H7 (cell line): ENCODE results near the gene EPB41. TPM values are rescaled to one million over a fixed set of nuclear protein-coding genes. Genes with fewer than 3 reads are reported as not detected.
"Not testable (repeated sequence)": the region's sequence is repeated elsewhere in the genome, so short reads cannot be mapped to it uniquely, and the experiment has no call there.

Source experiments
- DNase-seq: peaks from one replicate; pipeline ENCODE4 v3.0.0; 2012
- H3K27me3 ChIP-seq: 2 replicates; pipeline ENCODE4 v1.6.0; 2011; ENCODE audit warnings: mild to moderate bottlenecking, low read length; ENCODE audit not compliant: control insufficient read depth, insufficient read depth
- H3K36me3 ChIP-seq: replicated peaks from 2 replicates; pipeline ENCODE4 v1.5.1; 2011; ENCODE audit warnings: low read length; ENCODE audit not compliant: control insufficient read depth, insufficient read depth
- H3K4me3 ChIP-seq: 2 replicates; pipeline ENCODE4 v1.5.1; 2011; ENCODE audit warnings: low read depth, mild to moderate bottlenecking, control low read depth, low read length, moderate library complexity; ENCODE audit not compliant: insufficient read depth
- total RNA-seq: library from RNA; depleted of rRNA; stranded (reverse); fragments of >200 nt; shearing (Covaris generic); gene quantifications from 2 replicates; pipeline ENCODE4 v1.2.3, GENCODE V29; 2014

The EPB41 gene
- total RNA-seq, 1 experiment from 2014 or later, result 58.7 TPM

DNA sequence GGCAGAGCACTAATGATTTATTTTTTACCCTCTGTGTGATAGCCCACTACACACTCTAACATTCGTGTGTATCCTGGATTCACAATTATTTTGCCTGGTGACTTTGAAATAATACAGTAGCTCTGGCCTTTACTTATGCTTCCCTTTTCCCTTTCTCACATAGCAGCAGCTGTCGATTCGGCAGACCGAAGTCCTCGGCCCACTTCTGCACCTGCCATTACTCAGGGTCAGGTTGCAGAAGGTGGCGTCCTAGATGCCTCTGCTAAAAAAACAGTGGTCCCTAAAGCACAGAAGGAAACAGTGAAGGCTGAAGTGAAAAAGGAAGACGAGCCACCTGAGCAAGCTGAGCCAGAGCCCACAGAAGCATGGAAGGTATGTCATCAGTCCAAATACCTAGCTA lies 138.6 kb downstream of the EPB41 start:
- Histone ChIP-seq H3K4me3 (no peak overlapping the region), H3K36me3 (no peaks in the 10 kb centered on the region), H3K27me3 (no peaks in the 10 kb centered on the region)
- no peak for DNase-seq

DNA sequence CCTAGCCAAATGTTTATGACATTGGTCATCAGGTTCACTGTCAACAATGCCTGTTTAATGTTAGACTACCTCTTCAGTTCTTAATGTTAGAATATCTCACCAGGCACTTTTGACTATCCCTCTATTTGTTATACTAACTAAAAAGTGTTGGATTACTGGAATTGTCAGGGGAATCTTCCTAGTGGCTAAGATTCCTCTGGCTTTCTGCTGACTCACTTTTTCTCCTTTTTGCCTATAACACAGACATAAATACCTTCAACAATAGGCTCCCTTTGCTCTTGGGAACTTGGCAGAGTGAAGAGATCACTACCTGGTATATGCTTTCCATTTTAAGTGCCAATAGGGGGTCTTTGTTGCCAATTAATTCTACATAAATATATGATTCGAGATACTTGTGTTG lies 140.8 kb downstream of the EPB41 start:
- no peak for DNase-seq
- H3K36me3 ChIP-seq, result no peaks in the 10 kb centered on the region
- no peaks in the 10 kb centered on the region for H3K27me3 ChIP-seq
- H3K4me3 ChIP-seq, result no peak overlapping the region

DNA sequence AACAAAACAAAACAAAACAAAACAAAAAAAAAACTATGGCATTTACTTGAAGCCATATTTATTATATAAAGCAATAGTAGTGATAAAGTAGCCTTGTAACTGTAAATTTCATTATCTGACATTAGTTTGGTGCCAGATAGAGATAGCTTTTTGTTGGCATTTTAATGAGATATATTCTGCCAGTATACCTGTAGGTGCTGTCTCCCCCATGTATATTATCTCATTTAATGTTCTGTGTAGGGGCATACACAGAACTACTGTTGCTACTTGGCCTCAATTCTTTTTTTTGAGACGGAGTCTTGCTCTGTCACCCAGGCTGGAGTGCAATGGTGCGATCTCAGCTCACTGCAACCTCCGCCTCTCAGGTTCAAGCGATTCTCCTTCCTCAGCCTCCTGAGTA lies 141.9 kb downstream of the EPB41 start:
- DNase-seq, result no peak
- no peak overlapping the region for H3K4me3 ChIP-seq
- H3K27me3 ChIP-seq, result no peaks in the 10 kb centered on the region
- H3K36me3 ChIP-seq, result no peaks in the 10 kb centered on the region

DNA sequence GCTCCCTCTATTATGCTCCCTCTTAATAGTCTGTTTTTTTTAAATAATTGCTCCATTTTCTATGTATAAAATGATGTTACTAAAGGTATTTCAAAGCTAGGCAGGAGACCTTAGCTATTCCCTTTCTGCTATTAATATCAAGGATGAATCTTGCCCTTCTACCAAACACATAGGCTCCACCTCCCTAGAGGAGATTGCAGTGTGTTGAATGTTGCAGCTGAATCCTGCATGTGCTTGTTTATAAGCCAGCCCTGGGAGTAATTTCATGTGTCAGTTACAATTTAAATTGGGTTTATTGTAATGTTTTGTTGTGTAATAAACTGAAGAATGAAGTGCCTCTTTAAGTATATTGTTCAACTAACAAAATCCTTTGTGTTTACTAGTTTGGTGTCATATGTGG lies 143.3 kb downstream of the EPB41 start:
- DNase-seq, result no peak
- H3K36me3 ChIP-seq, result no peaks in the 10 kb centered on the region
- no peak overlapping the region for H3K4me3 ChIP-seq
- no peaks in the 10 kb centered on the region for H3K27me3 ChIP-seq

DNA sequence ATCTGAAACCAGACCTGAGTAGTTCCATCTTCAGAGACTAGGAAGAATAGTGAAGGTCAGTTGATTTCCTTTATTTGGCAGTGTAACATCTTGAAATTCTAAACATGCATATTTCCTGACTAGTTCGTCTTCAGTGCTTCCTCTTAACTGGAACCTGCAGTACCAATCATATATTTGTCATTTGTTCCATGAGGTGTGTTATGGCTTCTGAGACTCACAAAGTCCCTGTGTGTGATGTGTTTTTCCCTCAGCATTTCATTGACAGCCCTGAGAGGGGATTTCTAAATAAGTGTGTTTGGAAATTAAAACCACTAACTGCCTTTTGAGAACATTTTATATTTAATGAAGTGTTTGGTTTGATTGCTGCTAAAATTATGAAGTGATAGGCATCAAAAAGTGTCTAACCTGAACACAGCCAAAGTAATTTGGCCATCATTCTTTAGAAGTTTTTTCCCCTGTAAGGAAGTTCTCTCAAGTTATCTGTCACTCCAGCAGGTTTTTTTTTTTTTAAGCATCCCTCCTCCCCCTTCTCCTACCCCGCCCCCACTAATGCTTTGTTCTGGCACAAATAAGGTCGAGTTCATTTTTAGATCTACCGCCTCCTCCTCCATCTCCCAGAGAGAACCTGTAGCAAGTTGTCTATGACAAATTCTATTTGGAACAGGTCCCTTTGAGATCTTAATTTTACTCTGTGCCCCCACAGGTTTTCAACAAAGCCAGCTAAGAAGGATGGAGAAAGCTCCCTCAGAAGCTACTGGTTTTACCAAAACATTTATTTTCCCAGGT lies 148.0 kb downstream of the EPB41 start:
- Histone ChIP-seq H3K36me3 (no peaks in the 10 kb centered on the region), H3K4me3 (no peak overlapping the region), H3K27me3 (no peaks in the 10 kb centered on the region)
- peak; percentile 21 for DNase-seq

DNA sequence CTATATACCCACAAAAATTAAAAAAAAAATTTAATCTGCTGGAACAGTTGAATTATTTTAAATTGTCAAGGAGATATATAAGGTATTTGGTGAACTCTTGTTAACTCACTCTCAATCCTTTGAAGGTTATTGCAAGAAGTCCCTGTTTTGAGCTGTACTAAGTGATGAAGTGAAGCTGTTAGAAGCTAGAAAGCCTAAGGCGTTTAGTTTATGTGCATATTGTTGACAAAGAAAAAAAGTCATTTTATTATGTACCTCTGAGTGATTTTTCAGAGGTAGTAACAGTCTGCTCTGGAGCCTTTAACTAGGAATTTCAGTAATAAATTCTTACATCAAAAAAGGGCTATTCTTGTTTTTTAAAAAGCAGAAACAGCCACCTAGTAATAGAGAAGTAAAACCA lies 149.7 kb downstream of the EPB41 start:
- DNase-seq, result no peak
- no peak overlapping the region for H3K4me3 ChIP-seq
- H3K36me3 ChIP-seq, result no peaks in the 10 kb centered on the region
- no peaks in the 10 kb centered on the region for H3K27me3 ChIP-seq

DNA sequence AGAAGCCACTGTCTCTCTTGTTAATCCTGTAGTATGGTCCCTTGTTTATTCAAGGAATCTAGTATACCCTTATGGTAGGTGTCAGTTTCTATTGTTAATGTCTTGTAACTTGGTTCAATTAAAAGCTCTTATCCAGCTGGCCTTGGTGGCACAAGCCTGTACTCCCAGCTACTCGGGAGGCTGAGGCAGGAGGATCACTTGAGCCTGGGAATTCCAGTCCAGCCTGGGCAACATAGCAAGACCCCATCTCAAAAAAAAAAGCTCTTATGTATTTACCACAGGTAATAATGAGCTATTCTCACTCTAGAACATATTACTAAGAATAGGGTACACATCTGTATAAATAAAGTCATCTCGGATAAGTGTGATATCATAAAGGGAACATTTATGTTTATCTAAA lies 162.8 kb downstream of the EPB41 start:
- DNase-seq, result no peak
- Histone ChIP-seq H3K27me3 (no peaks in the 10 kb centered on the region), H3K36me3 (no peaks in the 10 kb centered on the region), H3K4me3 (no peak overlapping the region)

DNA sequence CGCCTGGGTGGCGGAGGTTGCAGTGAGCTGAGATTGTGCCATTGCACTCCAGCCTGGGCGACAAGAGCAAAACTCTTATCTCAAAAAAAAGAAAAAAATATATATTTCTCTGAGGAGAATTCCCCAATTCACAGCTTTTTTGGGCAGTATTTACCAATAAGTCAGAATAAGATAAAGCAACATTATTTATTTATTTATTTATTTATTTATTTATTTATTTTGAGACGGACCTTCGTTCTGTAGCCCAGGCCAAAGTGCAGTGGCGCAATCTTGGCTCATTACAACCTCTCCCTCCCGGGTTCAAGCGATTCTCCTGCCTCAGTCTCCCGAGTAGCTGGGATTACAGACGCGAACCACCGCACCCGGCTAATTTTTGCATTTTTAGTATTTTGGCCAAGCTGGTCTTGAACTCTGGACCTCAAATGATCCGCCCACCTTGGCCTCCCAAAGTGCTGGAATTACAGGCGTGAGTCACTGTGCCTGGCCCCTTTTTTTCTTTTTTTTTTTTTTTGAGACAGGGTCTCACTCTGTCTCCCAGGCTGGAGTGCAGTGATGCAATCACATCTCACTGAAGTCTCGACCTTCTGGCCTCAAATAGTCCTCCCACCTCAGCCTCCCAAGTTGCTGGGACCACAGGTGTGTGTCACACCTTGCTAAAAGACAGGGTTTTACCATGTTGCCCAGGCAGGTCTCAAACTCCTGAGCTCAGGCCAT lies 165.7 kb downstream of the EPB41 start:
- H3K36me3 ChIP-seq, H3K4me3 ChIP-seq, H3K27me3 ChIP-seq, DNase-seq: not testable (repeated sequence)

DNA sequence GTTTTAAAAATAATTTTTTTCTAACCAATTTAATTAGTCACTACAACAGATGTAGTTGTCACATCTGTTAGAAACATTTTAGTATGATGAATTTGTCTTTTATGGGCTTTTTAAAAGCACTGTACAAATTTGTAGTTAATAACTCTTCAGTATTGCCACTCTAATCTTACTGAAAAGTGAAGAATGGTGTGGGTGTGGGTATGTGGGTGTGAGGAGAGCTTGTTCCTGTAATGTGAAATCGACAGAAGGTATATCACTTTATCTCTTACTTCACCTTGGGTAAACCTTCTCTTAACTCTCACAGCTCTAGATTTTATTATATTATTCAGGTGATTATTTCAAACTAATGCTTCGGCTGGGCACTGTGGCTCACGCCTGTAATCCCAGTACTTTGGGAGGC lies 166.8 kb downstream of the EPB41 start:
- Histone ChIP-seq H3K36me3 (no peaks in the 10 kb centered on the region), H3K4me3 (no peak overlapping the region), H3K27me3 (no peaks in the 10 kb centered on the region)
- no peak for DNase-seq

DNA sequence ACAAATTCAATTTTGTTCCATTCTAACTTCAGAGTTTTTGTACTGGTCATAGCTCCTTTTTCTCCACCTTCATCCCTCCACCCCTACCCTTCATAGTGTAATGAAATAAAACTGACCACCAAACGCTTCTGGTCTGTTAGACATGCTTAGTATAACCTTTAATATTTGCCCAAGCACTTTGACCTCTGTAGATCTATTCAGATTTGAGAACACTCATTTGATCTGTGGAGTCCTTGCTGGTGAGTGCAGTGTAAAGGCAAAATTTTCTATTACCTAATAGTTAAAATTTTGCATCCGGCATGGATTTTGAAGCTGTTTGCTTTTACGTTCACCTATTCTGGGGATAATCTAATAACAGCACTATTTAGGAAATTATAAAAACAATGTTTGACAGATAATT lies 168.2 kb downstream of the EPB41 start:
- H3K27me3 ChIP-seq, result no peaks in the 10 kb centered on the region
- H3K4me3 ChIP-seq, result no peak overlapping the region
- no peak for DNase-seq
- no peaks in the 10 kb centered on the region for H3K36me3 ChIP-seq

DNA sequence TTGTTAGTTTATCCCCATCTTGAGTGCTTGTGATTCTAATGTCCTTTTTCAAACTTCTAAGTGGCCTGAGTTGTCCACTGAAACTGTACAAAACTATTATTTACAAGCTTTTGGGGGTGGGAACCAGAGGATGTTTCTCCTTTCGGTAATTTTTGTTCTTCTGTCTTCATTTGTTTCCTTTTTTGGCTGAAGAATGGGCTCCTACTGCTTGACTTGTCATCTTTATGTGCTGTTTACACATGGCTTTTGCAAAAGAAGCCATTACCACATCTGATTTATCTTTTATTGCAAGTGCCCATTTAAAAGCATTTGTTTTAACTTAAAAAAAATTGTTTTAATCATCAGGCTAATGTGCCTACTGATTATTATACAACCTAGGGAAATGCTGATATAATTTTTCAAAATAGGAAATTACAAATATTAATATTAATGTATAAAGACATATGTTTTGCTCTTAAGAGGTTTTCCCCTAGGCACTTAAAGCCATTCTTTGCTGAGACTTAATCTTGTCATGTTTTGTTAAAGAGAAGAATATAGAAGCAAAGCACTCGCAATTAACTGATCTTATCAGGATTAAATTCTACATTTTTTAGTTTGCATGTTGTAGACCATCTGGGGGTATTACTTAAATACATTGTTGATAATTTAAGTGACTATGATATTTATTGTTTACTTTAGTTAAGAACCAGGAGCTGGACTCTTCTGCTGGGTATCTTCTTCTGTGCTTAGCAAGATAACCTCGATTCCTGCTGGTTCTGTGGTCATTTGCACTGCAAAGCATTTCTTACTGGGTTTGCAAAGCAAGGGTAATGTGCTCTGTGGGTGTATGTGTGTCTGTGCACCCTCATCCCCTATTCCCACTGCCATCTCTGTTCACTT lies 169.2 kb downstream of the EPB41 start:
- Histone ChIP-seq H3K36me3 (no peaks in the 10 kb centered on the region), H3K4me3 (no peak overlapping the region), H3K27me3 (no peaks in the 10 kb centered on the region)
- DNase-seq, result no peak

DNA sequence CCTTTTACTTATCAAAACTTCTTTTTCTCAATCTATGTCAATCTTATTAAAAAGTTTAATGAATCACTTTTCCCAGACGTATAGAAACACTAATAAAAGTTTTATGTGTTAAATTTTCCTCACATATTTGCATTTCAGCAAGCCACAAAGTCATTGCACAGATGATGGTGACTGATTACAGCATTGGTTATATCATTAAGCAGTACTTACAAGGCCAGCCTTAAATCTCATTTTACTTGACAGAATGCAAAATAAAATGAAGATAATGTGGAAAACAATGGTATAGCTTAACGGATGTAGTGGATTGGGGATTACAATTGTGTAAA lies 169.8 kb downstream of the EPB41 start:
- no peak overlapping the region for H3K4me3 ChIP-seq
- no peak for DNase-seq
- no peaks in the 10 kb centered on the region for H3K36me3 ChIP-seq
- no peaks in the 10 kb centered on the region for H3K27me3 ChIP-seq

DNA sequence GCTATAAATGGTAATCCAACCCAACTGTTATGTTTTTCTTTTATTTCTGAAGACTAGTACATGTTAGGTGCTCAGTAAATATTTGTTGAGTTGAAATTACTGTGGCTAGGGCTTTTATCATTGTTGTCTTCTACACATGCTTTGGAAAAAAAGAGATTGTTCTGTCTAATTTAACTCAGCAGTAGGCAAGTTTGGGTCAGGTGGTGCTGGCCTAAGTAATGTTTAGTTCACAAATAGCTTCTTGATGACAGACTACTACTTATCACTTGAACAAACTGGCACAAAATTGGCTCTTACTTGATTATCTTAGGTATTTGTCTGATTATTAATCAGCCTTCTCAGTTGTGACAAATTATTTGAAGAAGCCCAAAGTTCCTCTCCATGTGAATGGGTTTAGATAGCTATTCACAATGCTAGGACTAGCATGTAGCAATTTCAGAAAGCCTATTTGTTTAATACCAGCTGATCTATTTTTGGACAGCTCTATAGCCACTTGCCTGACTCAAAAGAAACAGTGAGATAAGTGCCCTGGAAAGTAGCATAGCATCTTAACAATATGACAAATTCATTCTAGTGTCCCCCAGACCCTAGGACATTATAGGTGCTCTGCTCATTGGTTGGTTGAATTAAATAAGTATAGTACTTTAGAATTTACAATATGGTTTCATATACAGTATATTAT lies 176.7 kb downstream of the EPB41 start:
- Histone ChIP-seq H3K27me3 (no peaks in the 10 kb centered on the region), H3K36me3 (no peaks in the 10 kb centered on the region), H3K4me3 (no peak overlapping the region)
- no peak for DNase-seq

DNA sequence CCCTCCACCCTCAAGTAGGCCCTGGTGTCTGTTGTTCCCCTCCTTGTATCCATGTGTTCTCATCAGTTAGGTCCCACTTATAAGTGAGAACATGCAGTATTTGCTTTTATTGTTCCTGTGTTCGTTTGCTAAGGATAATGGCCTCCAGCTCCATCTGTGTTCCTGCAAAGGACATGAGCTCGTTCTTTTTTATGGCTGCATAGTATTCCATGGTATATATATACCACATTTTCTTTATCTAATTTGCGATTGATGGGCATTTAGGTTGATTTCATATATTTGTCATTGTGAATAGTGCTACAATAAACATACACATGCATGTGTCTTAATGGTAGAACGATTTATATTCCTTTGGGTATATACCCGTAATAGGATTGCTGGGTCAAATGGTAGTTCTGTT lies 178.3 kb downstream of the EPB41 start:
- not testable (repeated sequence) for H3K36me3 ChIP-seq, H3K27me3 ChIP-seq, DNase-seq, H3K4me3 ChIP-seq
